Memory B cell (primary cell): Measurements from ENCODE around the gene SLC35A5.

ENCODE experiments used
- ATAC-seq: fragments of 150-1000 bp; cut with Tn5 transposase; 2 replicates; pipeline ENCODE4 v1.10.0; 2021; ENCODE audit warnings: low read depth, mild to moderate bottlenecking, moderate library complexity
- DNase-seq, 2 donors: peaks; one replicate each; pipeline ENCODE4 v3.0.0; 2022; ENCODE audit warnings: low spot score in 2 of 2
- H3K27ac Mint-ChIP-seq: one replicate; pipeline ENCODE4 v1.8.0; 2022; ENCODE audit warnings: mild to moderate bottlenecking, moderate library complexity, mixed read lengths
- H3K27me3 Mint-ChIP-seq: one replicate; pipeline ENCODE4 v1.8.0; 2022; ENCODE audit warnings: mixed read lengths
- H3K36me3 Mint-ChIP-seq: one replicate; pipeline ENCODE4 v1.8.0; 2022; ENCODE audit warnings: mild to moderate bottlenecking, mixed read lengths
- H3K4me1 Mint-ChIP-seq: one replicate; pipeline ENCODE4 v1.8.0; 2022; ENCODE audit warnings: mixed read lengths
- H3K4me3 Mint-ChIP-seq: one replicate; pipeline ENCODE4 v1.8.0; 2022; ENCODE audit warnings: mild to moderate bottlenecking, moderate library complexity, mixed read lengths
- H3K9me3 Mint-ChIP-seq: one replicate; pipeline ENCODE4 v1.8.0; 2022; ENCODE audit warnings: mixed read lengths

The SLC35A5 gene

DNA sequence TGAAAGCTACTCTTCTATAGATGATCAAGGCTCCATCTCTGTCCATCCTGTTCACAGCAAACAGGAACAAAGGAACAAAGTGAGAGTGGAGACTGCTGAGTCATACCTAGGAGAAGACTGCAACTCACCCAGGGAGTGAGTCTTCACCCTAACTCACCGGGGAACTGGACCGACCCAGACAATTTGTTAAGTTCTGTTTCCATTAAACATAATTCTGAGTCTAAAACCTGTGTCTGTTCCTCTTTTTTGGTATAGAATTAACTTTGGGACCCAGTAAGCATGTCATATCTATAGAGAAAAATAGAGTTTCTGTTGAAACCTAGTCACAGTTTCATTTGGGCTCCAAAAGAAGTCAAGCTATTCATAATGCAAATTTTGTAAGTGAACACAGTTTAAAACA is 57.5 kb downstream of the SLC35A5 start:
- H3K36me3 Mint-ChIP-seq = no peaks in the 10 kb centered on the region
- no peaks in the 10 kb centered on the region for H3K4me1 Mint-ChIP-seq
- peaks cover 5% of the 10 kb centered on the region for H3K27me3 Mint-ChIP-seq
- H3K9me3 Mint-ChIP-seq = no peaks in the 10 kb centered on the region
- DNase-seq (no peak), ATAC-seq (no peak)
- no peak overlapping the region for H3K27ac Mint-ChIP-seq
- H3K4me3 Mint-ChIP-seq = no peak overlapping the region

DNA sequence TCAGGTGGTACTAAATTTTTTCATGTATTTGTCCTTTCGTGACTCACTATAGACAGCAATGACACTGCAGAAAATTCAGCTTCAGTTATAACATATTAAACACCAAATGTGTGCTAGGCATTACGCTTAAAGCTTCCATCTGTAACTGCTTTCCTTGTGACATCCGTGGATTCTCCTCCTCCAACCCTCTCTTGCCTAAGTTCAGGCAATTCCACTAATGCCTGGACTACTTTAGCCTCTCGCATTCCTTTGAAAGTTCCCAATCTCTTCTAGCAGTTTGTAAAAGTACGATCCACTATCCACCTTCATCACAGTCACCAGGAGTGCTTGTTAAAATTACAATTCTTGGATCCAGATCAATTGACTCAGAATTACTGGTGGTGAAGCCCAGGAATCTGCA is 61.4 kb downstream of the SLC35A5 start:
- no peak for DNase-seq
- Mint-ChIP-seq H3K36me3 (no peaks in the 10 kb centered on the region), H3K27me3 (peaks cover 3% of the 10 kb centered on the region), H3K27ac (no peak overlapping the region), H3K9me3 (no peaks in the 10 kb centered on the region), H3K4me1 (no peaks in the 10 kb centered on the region), H3K4me3 (no peak overlapping the region)
- ATAC-seq = no peak

DNA sequence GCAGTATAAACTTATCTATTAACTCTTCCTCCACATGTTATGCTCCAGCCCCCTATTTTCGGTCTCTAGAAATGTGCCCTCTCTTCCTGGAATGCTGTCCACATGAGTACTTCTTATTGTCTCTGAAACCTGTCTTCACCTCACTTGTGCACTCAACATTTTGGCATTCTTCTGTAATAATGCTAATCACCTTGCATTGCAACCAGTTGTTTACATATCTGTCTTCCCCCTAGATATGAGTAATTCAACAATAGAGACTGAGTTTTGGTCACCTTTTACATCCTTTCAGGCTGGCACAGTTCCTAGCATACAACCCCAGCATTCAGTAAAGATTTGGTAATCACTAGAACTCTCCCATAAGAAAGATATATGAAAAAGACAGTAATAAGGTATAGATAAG is 61.9 kb downstream of the SLC35A5 start:
- no peak for ATAC-seq
- Mint-ChIP-seq H3K9me3 (no peaks in the 10 kb centered on the region), H3K4me1 (no peaks in the 10 kb centered on the region), H3K36me3 (no peaks in the 10 kb centered on the region), H3K27me3 (peaks cover 3% of the 10 kb centered on the region), H3K27ac (no peak overlapping the region), H3K4me3 (no peak overlapping the region)
- no peak for DNase-seq

- no peak overlapping the region for H3K27ac Mint-ChIP-seq
- H3K27me3 Mint-ChIP-seq = peaks cover 3% of the 10 kb centered on the region
- H3K4me3 Mint-ChIP-seq = no peak overlapping the region
- DNase-seq (no peak), ATAC-seq (no peak)
- H3K9me3 Mint-ChIP-seq = no peaks in the 10 kb centered on the region
- H3K4me1 Mint-ChIP-seq = no peaks in the 10 kb centered on the region
- H3K36me3 Mint-ChIP-seq = no peaks in the 10 kb centered on the region
Observed at GRCh38 chr3:112627419-112627818, 65.6 kb downstream of the SLC35A5 start.

DNA sequence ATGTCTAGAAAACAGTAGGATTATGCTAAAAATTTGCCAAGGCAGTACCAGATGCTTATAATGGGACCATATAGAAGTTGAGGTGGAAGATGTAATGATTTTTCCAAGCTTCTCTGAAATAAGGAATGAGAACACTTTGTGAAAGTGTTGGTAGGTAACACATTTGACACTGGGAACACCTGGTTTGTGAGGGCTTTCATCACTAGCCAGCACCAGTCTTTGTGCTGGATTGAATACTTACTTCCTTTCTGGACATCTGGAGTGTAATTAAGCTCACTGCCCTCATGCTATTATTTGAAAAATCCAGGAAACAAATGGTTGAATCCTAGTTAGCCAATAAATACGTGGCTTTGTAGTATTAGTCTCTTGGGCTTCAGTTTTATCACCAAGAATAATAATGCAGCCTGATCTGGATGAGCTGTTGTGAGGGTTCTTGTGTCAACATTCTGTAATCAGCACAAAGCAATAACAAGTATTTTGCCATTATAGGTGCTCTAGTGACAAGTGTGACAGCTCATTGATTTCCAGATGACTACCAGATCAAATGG is 66.1 kb downstream of the SLC35A5 start:
- no peaks in the 10 kb centered on the region for H3K4me1 Mint-ChIP-seq
- no peak overlapping the region for H3K27ac Mint-ChIP-seq
- ATAC-seq (no peak), DNase-seq (no peak)
- no peak overlapping the region for H3K4me3 Mint-ChIP-seq
- peaks cover 3% of the 10 kb centered on the region for H3K27me3 Mint-ChIP-seq
- H3K36me3 Mint-ChIP-seq = no peaks in the 10 kb centered on the region
- H3K9me3 Mint-ChIP-seq = no peaks in the 10 kb centered on the region

- no peak overlapping the region for H3K27ac Mint-ChIP-seq
- no peak overlapping the region for H3K4me3 Mint-ChIP-seq
- H3K9me3 Mint-ChIP-seq = no peaks in the 10 kb centered on the region
- DNase-seq = no peak
- peaks cover 3% of the 10 kb centered on the region for H3K4me1 Mint-ChIP-seq
- no peaks in the 10 kb centered on the region for H3K27me3 Mint-ChIP-seq
- no peak for ATAC-seq
- no peaks in the 10 kb centered on the region for H3K36me3 Mint-ChIP-seq
Observed at GRCh38 chr3:112629425-112629824, 67.6 kb downstream of the SLC35A5 start.

- no peak for DNase-seq
- peaks cover 3% of the 10 kb centered on the region for H3K4me1 Mint-ChIP-seq
- H3K27ac Mint-ChIP-seq = no peak overlapping the region
- ATAC-seq = no peak
- H3K27me3 Mint-ChIP-seq = no peaks in the 10 kb centered on the region
- no peaks in the 10 kb centered on the region for H3K36me3 Mint-ChIP-seq
- no peak overlapping the region for H3K4me3 Mint-ChIP-seq
- H3K9me3 Mint-ChIP-seq = no peaks in the 10 kb centered on the region
Observed at GRCh38 chr3:112631257-112631656, 69.4 kb downstream of the SLC35A5 start.

DNA sequence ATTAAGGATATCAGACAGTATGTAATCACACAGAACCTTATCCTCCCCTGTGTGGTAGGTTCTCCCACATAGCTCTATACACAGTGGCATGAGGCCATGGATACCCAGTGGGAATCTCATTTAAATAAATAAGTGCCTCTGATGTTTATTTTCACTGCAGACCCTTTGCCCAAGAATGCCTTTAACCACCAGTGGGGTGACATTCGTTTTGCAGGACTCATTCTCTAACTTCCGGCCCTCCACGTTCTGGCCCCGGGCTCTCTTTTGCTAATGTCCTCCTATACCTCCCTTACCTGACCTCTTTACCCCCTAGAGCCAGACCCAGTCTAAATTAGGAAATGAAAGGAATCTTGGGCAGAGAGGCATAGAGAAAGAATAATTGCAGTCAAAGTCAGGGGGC is 70.8 kb downstream of the SLC35A5 start:
- DNase-seq (no peak), ATAC-seq (no peak)
- H3K4me1 Mint-ChIP-seq = peaks cover 3% of the 10 kb centered on the region
- no peaks in the 10 kb centered on the region for H3K36me3 Mint-ChIP-seq
- H3K4me3 Mint-ChIP-seq = no peak overlapping the region
- H3K27ac Mint-ChIP-seq = no peak overlapping the region
- H3K9me3 Mint-ChIP-seq = no peaks in the 10 kb centered on the region
- no peaks in the 10 kb centered on the region for H3K27me3 Mint-ChIP-seq

GRCh38 chr3:112633191-112633590 is 71.3 kb downstream of the SLC35A5 start:
- peaks cover 3% of the 10 kb centered on the region for H3K4me1 Mint-ChIP-seq
- no peaks in the 10 kb centered on the region for H3K36me3 Mint-ChIP-seq
- ATAC-seq (no peak), DNase-seq (no peak)
- no peaks in the 10 kb centered on the region for H3K27me3 Mint-ChIP-seq
- no peaks in the 10 kb centered on the region for H3K9me3 Mint-ChIP-seq
- H3K27ac Mint-ChIP-seq = no peak overlapping the region
- no peak overlapping the region for H3K4me3 Mint-ChIP-seq

- no peak for ATAC-seq
- no peak for DNase-seq
- Mint-ChIP-seq H3K4me3 (no peak overlapping the region), H3K9me3 (no peaks in the 10 kb centered on the region), H3K27me3 (no peaks in the 10 kb centered on the region), H3K4me1 (peaks cover 3% of the 10 kb centered on the region), H3K36me3 (no peaks in the 10 kb centered on the region), H3K27ac (no peak overlapping the region)
Observed at GRCh38 chr3:112633757-112634156, 71.9 kb downstream of the SLC35A5 start.

GRCh38 chr3:112634786-112635541 is 73.1 kb downstream of the SLC35A5 start:
- no peaks in the 10 kb centered on the region for H3K27me3 Mint-ChIP-seq
- no peaks in the 10 kb centered on the region for H3K36me3 Mint-ChIP-seq
- DNase-seq (no peak), ATAC-seq (peak; percentile 31)
- H3K9me3 Mint-ChIP-seq = no peaks in the 10 kb centered on the region
- H3K4me1 Mint-ChIP-seq = peaks cover 3% of the 10 kb centered on the region
- peak overlapping the region; percentile 36 for H3K27ac Mint-ChIP-seq
- no peak overlapping the region for H3K4me3 Mint-ChIP-seq
